HCT116 (cell line): ENCODE results near the gene HMGA1. TPM values are rescaled to one million over a fixed set of nuclear protein-coding genes. Genes with fewer than 3 reads are reported as not detected.
A peak's percentile ranks its signal among the peaks of the same experiment; 100 is the strongest.
"Not testable (repeated sequence)": the region's sequence is repeated elsewhere in the genome, so short reads cannot be mapped to it uniquely, and the experiment has no call there.

ENCODE experiments used
- ATAC-seq: fragments of 200-7000 bp; cut with Tn5 transposase; 2 replicates; pipeline ENCODE4 v1.9.1; 2020; ENCODE audit warnings: mild to moderate bottlenecking, moderate library complexity
- BruUV-seq: library from RNA; stranded (reverse); fragments of 400-500 nt; replicated peaks from 2 replicates; lab custom pipeline; 2021; lab: Mats Ljungman, UMichigan
- CTCF ChIA-PET: fragments of 300-600 bp; sonication (Branson Sonifier 250); formaldehyde crosslinking; loops from one replicate; lab custom pipeline; 2021; ENCODE audit warnings: antibody characterized with exemption; lab: Charles Lee
- POLR2A ChIA-PET: fragments of 300-600, 350-600 bp; sonication (Branson Sonifier 250); formaldehyde crosslinking; loops from one replicate; lab custom pipeline; 2021; ENCODE audit warnings: antibody characterized with exemption; lab: Charles Lee
- RAD21 ChIA-PET, 2 experiments: fragments of 300-600 bp; sonication (Branson Sonifier 250); formaldehyde crosslinking; loops; one replicate each; lab custom pipeline; 2023; ENCODE audit warnings: low total read pairs in 2 of 2; ENCODE audit not compliant: uncharacterized antibody in 2 of 2, unreplicated experiment in 2 of 2, low non-redundant PET in 1 of 2; lab: Charles Lee
- DNase-seq: peaks from one replicate; pipeline ENCODE4 v3.0.0-alpha.2; 2010; ENCODE audit warnings: low read depth, low spot score
- H2AFZ ChIP-seq: fragments of 200-600 bp; shearing (Covaris generic), sonication (generic); 2 replicates; pipeline ENCODE4 v1.6.1; 2017; ENCODE audit warnings: low read depth, mixed run types, mixed read lengths, antibody characterized with exemption, low read length; ENCODE audit not compliant: poor library complexity, severe bottlenecking
- H3K27ac ChIP-seq: 2 replicates; pipeline ENCODE4 v1.5.1; 2012; ENCODE audit warnings: low read depth, low read length
- H3K27me3 ChIP-seq: fragments of 200-600 bp; sonication (generic); 2 replicates; pipeline ENCODE4 v1.6.1; 2016; ENCODE audit warnings: mixed run types, low read length, mixed read lengths; ENCODE audit not compliant: insufficient read depth
- H3K36me3 ChIP-seq, 2 experiments: fragments of 200-500 bp in 1 of 2; fragments of 200-600 bp in 1 of 2; sonication (Bioruptor generic) in 1 of 2; sonication (generic) in 1 of 2; 2 replicates each; pipeline versions ENCODE4 v1.5.1 to v1.6.1; 2014 to 2016; ENCODE audit warnings: low read length in 2 of 2, inconsistent platforms in 1 of 2, mixed read lengths in 1 of 2, mixed run types in 1 of 2; ENCODE audit not compliant: insufficient read depth in 2 of 2, control insufficient read depth in 1 of 2
- H3K4me1 ChIP-seq, 2 experiments: fragments of 200-600 bp in 1 of 2; sonication (generic) in 1 of 2; 2 replicates each; pipeline versions ENCODE4 v1.5.1 to v1.6.1; 2012 to 2017; ENCODE audit warnings: low read length in 2 of 2, inconsistent platforms in 1 of 2, mild to moderate bottlenecking in 1 of 2, mixed read lengths in 1 of 2, mixed run types in 1 of 2, moderate library complexity in 1 of 2; ENCODE audit not compliant: insufficient read depth in 2 of 2, control insufficient read depth in 1 of 2
- H3K4me2 ChIP-seq: fragments of 200-600 bp; sonication (generic); 2 replicates; pipeline ENCODE4 v1.6.1; 2017; ENCODE audit warnings: mixed run types, low read length, mixed read lengths
- H3K4me3 ChIP-seq, 2 experiments: fragments of 200-600 bp in 1 of 2; sonication (generic) in 1 of 2; replicated peaks in 1 of 2; 2 replicates each; pipeline ENCODE4 v1.5.1; 2011 to 2016; ENCODE audit warnings: low read length in 2 of 2, control low read depth in 1 of 2, low read depth in 1 of 2, mild to moderate bottlenecking in 1 of 2, mixed read lengths in 1 of 2, mixed run types in 1 of 2
- H3K79me2 ChIP-seq: fragments of 200-600 bp; sonication (generic); 2 replicates; pipeline ENCODE4 v1.6.1; 2017; ENCODE audit warnings: mild to moderate bottlenecking, mixed run types, low read length, moderate library complexity, mixed read lengths; ENCODE audit not compliant: insufficient read depth
- H3K9ac ChIP-seq: fragments of 200-600 bp; sonication (generic); 2 replicates; pipeline ENCODE4 v1.6.1; 2016; ENCODE audit warnings: low read length, mixed read lengths
- H3K9me2 ChIP-seq: fragments of 200-600 bp; sonication (generic), shearing (Covaris generic); 2 replicates; pipeline ENCODE4 v1.6.1; 2017; ENCODE audit warnings: mixed run types, mild to moderate bottlenecking, moderate library complexity; ENCODE audit not compliant: insufficient read depth
- H3K9me3 ChIP-seq, 2 experiments: fragments of 200-500 bp in 1 of 2; fragments of 200-600 bp in 1 of 2; sonication (Bioruptor generic) in 1 of 2; sonication (generic) in 1 of 2; 2 replicates each; pipeline ENCODE4 v1.6.1; 2014 to 2017; ENCODE audit warnings: low read length in 2 of 2, mixed read lengths in 2 of 2, inconsistent platforms in 1 of 2, low read depth in 1 of 2, mild to moderate bottlenecking in 1 of 2, mixed run types in 1 of 2, moderate library complexity in 1 of 2; ENCODE audit not compliant: control insufficient read depth in 1 of 2, insufficient read depth in 1 of 2
- H4K20me1 ChIP-seq: fragments of 200-600 bp; sonication (generic), shearing (Covaris generic); 2 replicates; pipeline ENCODE4 v1.6.1; 2017; ENCODE audit warnings: mixed run types, mild to moderate bottlenecking, moderate library complexity; ENCODE audit not compliant: insufficient read depth
- RAD21 ChIP-seq: IDR thresholded peaks from 2 replicates; pipeline ENCODE4 v1.6.1; 2012; ENCODE audit warnings: low read depth, mild to moderate bottlenecking
- ZBTB33 ChIP-seq: IDR thresholded peaks from 2 replicates; pipeline ENCODE4 v1.6.1; 2011; ENCODE audit warnings: mild to moderate bottlenecking, low read length, moderate library complexity; ENCODE audit not compliant: insufficient replicate concordance; ENCODE audit errors: extremely low read depth
- intact Hi-C: fragments of 100-400 bp; cut with micrococcal nuclease; formaldehyde crosslinking; loops from 2 replicates; pipeline ENCODE4 v1.10.0; 2022
- total RNA-seq: library from RNA; stranded (reverse); gene quantifications from one replicate; pipeline ENCODE4 v1.2.1, GENCODE V29; 2021; ENCODE audit not compliant: unreplicated experiment
- TF ChIP-seq, protein P1 (sequence below): IDR thresholded peaks from 2 replicates; pipeline ENCODE4 v1.6.1; 2012; ENCODE audit warnings: low read depth

HMGA1 gene
- total RNA-seq, 1 experiment from 2014 or later: 2,459 TPM

- TF ChIP-seq, protein P1, sequence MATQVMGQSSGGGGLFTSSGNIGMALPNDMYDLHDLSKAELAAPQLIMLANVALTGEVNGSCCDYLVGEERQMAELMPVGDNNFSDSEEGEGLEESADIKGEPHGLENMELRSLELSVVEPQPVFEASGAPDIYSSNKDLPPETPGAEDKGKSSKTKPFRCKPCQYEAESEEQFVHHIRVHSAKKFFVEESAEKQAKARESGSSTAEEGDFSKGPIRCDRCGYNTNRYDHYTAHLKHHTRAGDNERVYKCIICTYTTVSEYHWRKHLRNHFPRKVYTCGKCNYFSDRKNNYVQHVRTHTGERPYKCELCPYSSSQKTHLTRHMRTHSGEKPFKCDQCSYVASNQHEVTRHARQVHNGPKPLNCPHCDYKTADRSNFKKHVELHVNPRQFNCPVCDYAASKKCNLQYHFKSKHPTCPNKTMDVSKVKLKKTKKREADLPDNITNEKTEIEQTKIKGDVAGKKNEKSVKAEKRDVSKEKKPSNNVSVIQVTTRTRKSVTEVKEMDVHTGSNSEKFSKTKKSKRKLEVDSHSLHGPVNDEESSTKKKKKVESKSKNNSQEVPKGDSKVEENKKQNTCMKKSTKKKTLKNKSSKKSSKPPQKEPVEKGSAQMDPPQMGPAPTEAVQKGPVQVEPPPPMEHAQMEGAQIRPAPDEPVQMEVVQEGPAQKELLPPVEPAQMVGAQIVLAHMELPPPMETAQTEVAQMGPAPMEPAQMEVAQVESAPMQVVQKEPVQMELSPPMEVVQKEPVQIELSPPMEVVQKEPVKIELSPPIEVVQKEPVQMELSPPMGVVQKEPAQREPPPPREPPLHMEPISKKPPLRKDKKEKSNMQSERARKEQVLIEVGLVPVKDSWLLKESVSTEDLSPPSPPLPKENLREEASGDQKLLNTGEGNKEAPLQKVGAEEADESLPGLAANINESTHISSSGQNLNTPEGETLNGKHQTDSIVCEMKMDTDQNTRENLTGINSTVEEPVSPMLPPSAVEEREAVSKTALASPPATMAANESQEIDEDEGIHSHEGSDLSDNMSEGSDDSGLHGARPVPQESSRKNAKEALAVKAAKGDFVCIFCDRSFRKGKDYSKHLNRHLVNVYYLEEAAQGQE: no peak
- TF ChIP-seq RAD21: no peak
- peak; percentile 45 for TF ChIP-seq ZBTB33
- TF ChIP-seq, all 23 proteins: peak for 5
Observed at GRCh38 chr6:34243901-34244884, 7.5 kb downstream of the HMGA1 start (continued).

GRCh38 chr6:34245032-34245760 lies 8.5 kb downstream of the HMGA1 start:
- peak overlapping the region; percentile 87 for H3K4me2 ChIP-seq
- peaks cover 15% of the 10 kb centered on the region; the same call in 1 of the 2 replicates for H4K20me1 ChIP-seq
- H2AFZ ChIP-seq, intact Hi-C loops, H3K9me2 ChIP-seq, H3K9me3 ChIP-seq, H3K27me3 ChIP-seq, DNase-seq, BruUV-seq, ATAC-seq: not testable (repeated sequence)
- H3K36me3 ChIP-seq: peaks cover 13 to 33% of the 10 kb centered on the region in 2 experiments; a peak in 2 of 4 replicates
- H3K4me1 ChIP-seq: peaks cover 63 to 96% of the 10 kb centered on the region in 2 experiments
- POLR2A ChIA-PET: interaction anchor here (0.5 to 4.4 kb wide), 17 partner anchors 9 to 561 kb away, joined by 3 to 27 read pairs (median 4); partner anchors contain the start of gene HMGA1
- RAD21 ChIA-PET: interaction anchor here (1.0 to 1.7 kb wide), 2 partner anchors 17 to 49 kb away, joined by 3 to 6 read pairs; no protein-coding TSS in a partner anchor
- peak overlapping the region; percentile 93 for H3K9ac ChIP-seq
- peak overlapping the region; percentile 95 for H3K27ac ChIP-seq
- peak overlapping the region in 1 of 2 experiments; percentile 69; a peak in 1 of 4 replicates for H3K4me3 ChIP-seq
- CTCF ChIA-PET: interaction anchor here (0.9 to 1.8 kb wide), 4 partner anchors 21 to 215 kb away, joined by 3 to 11 read pairs (median 6); no protein-coding TSS in a partner anchor
- peaks cover 42% of the 10 kb centered on the region for H3K79me2 ChIP-seq

- Histone ChIP-seq H3K36me3 (peaks cover 13 to 27% of the 10 kb centered on the region in 2 experiments; a peak in 2 of 4 replicates), H4K20me1 (peaks cover 15% of the 10 kb centered on the region; the same call in 1 of the 2 replicates), H3K4me2 (peak overlapping the region; percentile 87), H3K27ac (peak overlapping the region; percentile 95), H3K4me1 (peaks cover 58 to 91% of the 10 kb centered on the region in 2 experiments), H3K79me2 (peaks cover 36% of the 10 kb centered on the region), H3K9ac (peak overlapping the region; percentile 93)
- DNase-seq, ATAC-seq, H3K4me3 ChIP-seq, H2AFZ ChIP-seq, H3K27me3 ChIP-seq, H3K9me3 ChIP-seq, H3K9me2 ChIP-seq, RAD21 ChIA-PET: not testable (repeated sequence)
- BruUV-seq: TSS peak; percentile 74
- ChIA-PET CTCF (interaction anchor here (2.6 to 4.9 kb wide), 2 partner anchors 50 to 169 kb away, joined by 14 to 69 read pairs; no protein-coding TSS in a partner anchor), POLR2A (interaction anchor here (0.9 to 4.9 kb wide), 8 partner anchors 9 to 169 kb away, joined by 3 to 38 read pairs (median 13); partner anchors contain the start of gene HMGA1)
- intact Hi-C loops: loop anchor here (2.0 kb wide), 1 partner anchor 49 kb away; no protein-coding TSS in a partner anchor
Observed at GRCh38 chr6:34245761-34246140, 9.1 kb downstream of the HMGA1 start.
